Hematopoietic multipotent progenitor cell (in vitro differentiated cells): Measurements from ENCODE around the gene HS6ST1. TPM values are rescaled to one million over a fixed set of nuclear protein-coding genes. Genes with fewer than 3 reads are reported as not detected.
"Not testable (repeated sequence)": the region's sequence is repeated elsewhere in the genome, so short reads cannot be mapped to it uniquely, and the experiment has no call there.

Experiments
- DNase-seq, 3 donors: peaks; one replicate each; pipeline ENCODE4 v3.0.0-alpha.2; 2011 to 2015; ENCODE audit warnings: low read depth in 2 of 3, low spot score in 2 of 3
- total RNA-seq: library from RNA; depleted of rRNA; stranded (reverse); fragments of >200 nt; gene quantifications from one replicate; pipeline ENCODE4 v1.2.3, GENCODE V29; 2012

HS6ST1 gene
- total RNA-seq, 1 donor = 74.1 TPM

DNA sequence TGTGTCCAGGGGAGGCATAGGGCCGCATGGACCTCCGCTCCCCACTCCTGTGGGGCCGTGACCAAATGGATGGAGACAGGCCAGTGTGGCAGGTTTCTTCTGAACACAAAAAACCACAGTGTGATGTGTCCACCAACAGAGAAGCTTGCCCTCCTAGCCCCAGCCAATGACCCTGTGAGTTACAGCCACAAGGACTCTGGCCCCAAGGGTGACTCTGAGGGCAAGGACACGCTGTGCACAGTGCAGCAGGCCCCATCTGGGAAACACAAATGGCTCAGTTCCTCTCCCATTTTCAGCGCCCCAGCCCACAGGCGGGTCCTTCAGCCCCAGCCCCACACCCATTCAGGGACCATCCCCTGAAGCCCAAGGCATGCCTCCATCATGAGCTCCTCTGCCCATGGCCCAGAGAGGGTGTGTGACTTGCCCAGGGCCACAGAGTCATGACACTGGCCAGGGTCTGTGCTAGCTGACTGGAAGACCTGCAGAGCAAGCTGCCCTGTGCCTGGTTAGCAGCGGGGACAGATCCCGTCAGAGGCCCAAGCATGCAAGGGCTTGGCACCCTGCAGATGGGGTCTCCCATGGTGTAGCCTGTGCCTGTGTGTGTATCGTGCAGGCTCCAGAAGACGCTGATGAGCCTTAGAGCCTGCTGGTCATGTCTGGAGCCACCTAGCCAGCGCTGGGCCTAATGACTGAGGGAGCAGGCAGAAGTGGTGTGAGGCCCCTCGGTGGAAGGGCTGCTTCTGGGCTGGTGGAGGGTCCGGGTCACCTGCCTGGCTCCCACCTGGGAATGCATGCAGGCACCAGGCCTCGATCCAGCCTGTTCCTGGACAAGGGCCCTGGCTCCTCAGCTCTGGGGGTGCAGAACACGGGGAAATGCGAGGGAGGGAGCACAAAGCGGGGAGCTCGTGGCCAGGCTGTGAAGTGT lies 47.7 kb downstream of the HS6ST1 start:
- DNase-seq = no peak

DNA sequence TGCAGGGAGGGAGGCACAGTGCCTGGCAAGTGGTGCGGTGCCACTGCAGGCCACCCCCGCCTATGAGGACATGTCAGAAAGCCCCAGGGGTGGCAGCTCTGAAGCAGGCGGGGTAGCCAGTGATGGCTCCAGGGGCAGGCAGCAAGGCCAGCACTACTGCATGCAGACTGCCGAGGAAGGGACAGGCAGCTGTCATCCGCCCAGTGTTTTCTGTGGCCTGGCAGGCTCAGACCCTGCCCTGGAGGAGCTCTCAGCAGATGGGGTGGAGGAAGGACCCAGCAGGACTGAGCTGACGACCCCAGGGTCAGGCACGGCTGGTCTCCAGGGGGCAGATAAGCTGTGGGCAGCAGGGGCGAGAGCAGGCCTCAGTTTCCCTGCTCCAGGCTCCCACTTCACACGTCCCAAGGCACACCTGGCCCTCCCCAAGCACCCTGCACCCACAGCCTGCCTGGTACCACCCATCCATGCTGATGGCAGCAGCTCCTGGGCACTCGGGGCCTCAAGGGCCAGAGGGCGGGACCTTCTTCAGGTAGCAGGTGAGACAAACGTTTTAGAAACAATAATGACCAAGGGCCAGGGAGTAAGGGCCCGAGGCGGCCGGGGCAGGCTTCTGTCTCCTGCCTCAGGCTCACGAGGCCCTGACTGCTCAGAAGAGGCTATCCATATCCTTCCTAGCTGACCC lies 48.5 kb downstream of the HS6ST1 start:
- DNase-seq = no peak

GRCh38 chr2:128269063-128269989 lies 49.3 kb downstream of the HS6ST1 start:
- DNase-seq = no peak

DNA sequence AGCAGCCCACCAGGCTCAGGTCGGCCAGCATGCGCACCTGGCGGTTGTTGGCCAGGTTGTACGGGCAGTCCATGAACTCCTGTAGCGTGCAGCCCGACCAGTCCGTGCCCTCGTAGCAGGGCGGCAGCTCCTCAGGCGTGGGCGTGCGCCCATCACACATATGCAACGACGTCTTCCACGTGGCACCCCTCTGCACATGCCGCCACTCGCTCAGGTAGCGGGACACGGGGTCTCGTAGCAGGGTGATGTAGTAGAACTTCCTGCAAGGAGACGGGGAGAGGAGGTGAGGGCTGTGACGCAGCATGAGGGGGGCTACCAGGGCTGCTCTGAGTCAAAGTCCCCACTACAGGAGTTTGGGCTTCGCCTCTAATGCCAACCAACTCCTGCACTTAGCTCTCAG lies 50.1 kb downstream of the HS6ST1 start:
- not testable (repeated sequence) for DNase-seq

DNA sequence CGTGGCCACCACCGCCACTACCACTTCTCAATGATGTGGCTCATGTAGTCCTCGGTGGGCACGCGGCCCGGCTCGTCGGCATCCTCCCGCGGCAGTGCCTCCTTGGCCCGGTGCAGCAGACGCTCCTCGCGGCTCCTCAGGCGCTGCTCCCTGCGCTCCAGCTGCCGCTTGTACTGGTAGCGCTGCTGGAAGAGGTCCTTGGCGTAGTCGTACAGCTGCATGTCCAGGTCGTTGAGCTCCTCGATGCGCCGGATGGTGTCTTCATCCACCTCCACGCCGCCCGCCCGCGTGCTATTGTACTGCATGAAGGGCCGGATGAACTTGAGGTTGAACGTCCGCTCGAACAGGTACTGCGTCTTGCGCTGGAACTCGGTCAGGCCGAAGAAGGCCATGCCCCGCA lies 50.5 kb downstream of the HS6ST1 start:
- DNase-seq = not testable (repeated sequence)

DNA sequence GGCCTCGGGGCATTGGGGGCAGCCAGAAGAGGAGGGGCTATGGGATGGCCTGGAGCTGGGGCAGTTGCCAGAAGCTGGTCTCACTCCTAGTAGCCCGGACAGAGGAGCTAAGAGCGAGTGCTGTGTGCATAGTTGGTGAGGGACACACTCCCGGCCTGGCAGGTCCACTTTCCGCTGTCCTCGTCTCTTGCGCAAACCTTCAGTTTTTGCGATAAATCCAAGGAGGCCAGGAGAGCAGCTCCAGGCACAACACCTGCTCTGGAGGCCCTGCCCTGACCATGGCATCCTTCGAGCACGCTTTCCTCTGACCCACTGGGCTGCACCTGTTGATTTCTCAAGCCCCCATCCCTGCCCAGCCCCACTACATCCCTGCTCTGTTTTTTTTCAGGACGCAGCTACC lies 51.0 kb downstream of the HS6ST1 start:
- not testable (repeated sequence) for DNase-seq

- not testable (repeated sequence) for DNase-seq
Measured at GRCh38 chr2:128267197-128267596, 51.5 kb downstream of the HS6ST1 start.

- DNase-seq = not testable (repeated sequence)
Measured at GRCh38 chr2:128266463-128266862, 52.2 kb downstream of the HS6ST1 start.

GRCh38 chr2:128265608-128265993 lies 53.1 kb downstream of the HS6ST1 start:
- DNase-seq = not testable (repeated sequence)

- no peak for DNase-seq
Measured at GRCh38 chr2:128264881-128265607, 53.6 kb downstream of the HS6ST1 start.

DNA sequence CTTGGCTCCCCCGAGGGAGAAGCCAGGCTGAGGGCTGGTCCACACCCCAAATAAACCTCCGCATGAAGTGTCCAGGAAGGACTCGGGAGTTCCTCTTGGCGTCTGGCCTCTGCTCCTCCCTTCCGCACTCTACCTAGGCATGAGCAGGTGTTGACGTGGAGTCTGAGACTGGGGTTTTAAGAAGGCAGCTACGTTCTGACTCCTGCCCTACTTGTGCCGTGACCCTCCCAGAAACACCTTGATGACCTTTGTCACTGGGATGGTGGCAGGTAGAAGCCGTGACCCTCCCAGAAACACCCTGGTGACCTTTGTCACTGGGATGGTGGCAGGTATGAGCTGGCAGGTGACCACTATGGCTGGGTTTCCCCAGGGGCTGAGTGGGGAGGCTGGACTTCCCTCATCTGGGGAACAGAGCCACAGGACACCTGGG lies 54.8 kb downstream of the HS6ST1 start:
- DNase-seq = no peak

DNA sequence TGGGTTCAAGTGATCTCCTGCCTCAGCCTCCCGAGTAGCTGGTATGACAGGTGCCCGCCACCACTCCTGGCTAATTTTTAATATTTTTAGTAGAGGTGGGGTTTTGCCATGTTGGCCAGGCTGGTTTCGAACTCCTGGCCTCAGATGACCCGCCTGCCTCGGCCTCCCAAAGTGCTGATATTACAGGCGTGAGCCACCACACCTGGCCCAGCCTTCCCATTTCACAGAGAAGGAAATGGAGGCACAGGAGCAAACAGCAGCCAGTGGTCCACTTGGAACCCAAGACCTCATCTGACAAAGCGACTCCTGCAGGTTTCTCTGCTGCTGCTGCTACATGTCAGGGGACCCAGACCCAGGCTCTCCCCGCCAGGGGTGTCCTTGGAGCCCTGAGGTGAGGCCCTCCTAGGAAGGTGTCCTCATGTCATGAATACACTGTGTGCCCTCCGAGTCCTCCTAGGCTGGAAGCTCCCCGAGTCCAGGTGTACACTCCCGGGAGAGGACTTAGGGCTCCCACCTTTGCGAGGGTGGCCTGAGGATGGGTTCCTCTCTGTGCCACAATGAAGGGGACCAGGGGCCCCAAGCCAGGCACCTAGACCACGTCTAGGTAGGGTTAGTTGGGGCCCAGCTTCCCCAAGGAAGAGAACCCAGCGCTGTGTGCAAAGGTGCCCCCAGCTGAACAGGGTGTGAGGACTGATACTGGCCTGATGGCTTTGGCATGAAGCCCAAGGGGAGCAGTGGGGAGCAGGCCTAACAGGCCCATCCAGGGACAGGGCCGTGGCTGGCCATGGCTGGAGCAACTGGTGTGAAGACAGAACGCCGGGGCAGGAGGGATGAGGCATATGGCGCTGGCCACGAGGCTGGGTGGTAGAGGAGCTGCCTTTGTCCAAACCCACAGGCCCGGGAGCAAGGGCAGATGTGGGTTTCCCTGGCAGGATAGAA lies 56.1 kb downstream of the HS6ST1 start:
- DNase-seq = no peak

DNA sequence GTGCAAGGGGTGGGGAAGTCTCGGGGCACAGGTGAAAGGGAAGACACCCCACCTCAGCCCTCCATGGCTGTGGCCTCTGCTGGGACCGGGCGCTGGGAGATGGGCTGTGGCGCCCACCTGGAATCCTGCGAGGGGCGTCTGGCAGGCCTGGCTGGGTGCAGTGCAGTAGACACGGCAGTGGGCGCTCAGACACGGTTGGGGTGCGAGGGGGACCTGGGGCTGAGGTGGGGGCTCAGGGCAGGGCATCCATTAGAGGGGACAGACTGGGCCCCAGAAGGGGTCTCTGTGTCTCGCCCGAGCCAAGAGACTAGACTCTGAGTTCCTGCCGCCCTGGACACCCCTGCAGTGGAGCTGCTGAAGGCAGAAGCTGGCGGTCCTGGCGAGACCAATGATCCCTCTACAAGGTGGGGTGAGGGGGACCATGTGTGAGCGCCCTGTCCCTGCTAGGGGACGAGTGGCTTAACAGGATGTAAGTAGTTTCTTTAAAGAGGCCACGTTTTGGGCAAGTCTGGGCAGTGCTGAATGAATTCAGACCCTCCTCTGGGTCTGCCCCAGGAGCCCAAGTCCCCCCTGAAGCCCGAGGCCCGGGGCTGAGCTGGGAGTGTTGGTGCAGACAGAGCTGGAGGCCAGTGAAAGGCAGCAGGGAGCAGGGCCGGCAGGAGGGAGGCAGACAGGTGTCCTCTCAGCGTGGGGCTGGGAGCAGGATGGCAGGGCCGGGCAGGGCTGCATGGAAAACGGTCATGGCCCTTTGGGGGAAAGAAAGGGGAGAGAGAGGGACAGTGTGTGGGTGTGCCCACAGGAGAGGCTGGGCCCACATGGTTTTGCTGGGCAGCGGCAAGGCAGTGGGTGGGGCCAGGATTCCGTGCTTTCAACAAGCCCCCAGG lies 57.2 kb downstream of the HS6ST1 start:
- DNase-seq = no peak

- no peak for DNase-seq
Measured at GRCh38 chr2:128260239-128261138, 58.2 kb downstream of the HS6ST1 start.

DNA sequence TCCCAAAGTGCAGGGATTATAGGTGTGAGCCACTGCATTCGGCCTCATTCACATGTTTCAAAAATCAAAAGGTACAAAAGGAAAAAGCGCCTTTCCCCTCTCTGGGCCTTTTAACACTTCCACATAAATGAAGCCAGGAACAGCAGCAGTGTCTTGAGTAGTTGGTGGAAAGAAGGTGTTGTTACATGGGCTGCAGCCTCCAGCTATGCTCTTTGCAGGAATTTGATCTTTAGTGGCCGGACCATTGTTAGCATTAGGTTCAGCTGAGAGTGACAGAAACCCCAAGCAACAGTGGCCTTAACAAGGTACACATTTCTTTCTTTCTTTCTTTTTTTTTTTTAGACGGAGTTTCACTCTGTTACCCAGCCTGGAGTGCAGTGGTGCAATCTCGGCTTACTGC lies 59.1 kb downstream of the HS6ST1 start:
- no peak for DNase-seq

DNA sequence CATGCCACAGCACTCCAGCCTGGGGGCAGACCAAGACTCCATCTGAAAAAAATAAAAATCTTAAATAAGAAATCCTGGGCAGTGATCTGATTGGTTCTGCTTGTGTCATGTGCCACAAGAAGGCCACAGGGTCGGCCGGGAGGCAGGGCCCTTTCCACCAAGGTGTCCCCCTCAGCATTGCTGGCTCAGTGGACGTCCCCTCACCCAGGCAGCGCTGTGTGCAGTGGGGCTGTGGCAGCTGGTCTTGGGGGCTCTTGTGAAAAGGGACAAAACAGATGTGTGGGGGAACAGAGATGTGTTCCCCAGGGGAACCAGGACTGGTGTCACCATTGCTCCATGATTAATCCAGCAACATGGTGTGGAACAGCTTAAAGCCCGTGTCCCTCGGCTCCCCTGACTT lies 60.5 kb downstream of the HS6ST1 start:
- DNase-seq = no peak

DNA sequence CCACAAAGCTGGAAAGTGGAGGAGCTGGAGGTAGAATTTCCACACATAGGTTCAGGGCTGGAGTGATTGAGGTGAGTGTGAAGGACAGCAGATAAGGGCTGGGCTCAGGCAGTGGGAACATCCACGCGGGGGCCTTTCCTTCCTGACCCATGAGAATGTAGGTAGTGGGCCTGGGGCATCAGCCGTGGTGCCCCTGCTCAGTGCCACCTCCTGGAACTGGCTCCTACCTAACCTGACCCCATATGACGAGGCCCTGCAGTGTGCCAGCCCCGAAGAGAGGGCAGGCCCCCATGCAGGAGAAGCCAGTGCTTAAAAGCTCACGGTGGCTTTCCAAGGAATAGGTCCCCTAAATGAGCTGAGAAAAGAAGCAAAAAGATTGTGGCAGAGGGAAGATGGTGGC lies 66.2 kb downstream of the HS6ST1 start:
- no peak for DNase-seq
